ENCODE results near the gene FBP1.

Gene FBP1

DNA sequence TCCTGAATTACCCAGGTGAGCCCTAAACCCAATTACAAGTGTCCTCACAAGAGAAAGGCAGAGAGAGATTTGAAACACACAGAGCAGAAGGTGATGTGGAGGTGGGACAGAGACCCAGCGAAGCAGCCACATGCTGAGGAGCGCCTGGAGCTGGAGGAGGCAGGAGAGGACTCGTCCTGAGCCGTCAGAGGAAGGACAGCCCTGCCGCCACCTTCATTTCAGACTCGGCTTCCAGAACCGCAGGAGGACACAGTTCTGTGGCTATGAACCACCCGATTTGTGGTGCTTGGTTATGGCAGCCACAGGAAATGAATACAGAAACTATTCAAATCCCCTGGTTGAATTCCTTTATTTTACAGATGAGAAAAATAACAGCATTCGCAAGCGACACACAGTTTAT is 16.4 kb upstream of the FBP1 start:
- peak in 1 of 5 donors; percentile 8 for DNase-seq

- DNase-seq, result no peak
These were observed 15.0 kb upstream of the FBP1 start for GRCh38 chr9:94654165-94654894.

DNA sequence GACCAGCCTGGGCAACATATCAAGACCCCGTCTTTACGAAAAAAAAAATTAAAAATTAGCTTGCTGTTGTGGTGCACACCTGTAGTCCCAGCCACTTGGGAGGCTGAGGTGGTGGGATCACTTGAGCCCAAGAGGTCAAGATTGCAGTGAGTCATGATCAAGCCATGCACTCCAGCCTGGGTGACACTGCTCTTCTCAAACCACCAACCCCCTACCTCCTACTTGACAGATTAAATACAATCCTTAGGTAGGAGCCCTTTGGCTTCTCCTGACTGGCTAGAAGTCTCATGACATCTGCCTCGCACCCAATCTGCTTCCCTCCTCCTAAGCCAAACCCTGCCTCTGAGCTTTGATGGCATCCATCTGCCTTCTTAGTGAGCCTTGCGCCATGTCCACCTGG is 11.6 kb upstream of the FBP1 start:
- DNase-seq, result no peak

DNA sequence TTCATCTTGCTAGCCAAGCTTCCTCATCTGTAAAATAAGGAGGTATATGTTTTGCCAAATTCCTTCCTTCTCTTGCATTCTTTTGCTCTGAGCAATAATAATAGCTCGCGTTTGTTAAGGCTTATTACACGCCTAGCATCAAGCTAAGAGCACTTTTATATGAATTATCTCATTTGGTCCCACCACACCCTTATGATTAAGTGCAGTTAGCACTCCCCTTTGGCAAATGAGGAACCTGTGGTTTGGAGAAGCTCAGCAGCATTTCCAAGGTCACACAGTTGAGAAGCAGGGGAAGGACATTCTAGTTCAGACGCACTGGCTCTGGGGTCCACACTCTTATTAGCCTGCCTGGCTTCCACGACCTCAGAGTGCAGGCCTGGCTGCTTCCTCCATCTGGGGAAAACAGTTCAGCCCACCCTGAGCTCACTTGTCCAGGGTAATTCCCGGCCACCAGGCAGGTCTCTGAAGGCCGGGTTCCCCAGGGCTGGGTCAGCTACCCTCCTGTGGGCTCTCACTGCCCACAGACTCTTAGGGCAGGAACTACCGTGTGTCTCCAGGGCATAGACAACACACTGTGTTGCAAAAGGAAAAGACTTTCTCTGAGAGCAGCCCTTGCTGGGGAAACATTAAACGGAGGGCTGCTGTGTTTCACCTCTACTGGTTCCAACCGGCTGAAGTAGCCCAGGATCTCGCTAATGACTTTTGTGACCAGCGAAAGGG is 9.9 kb upstream of the FBP1 start:
- no peak for DNase-seq

DNA sequence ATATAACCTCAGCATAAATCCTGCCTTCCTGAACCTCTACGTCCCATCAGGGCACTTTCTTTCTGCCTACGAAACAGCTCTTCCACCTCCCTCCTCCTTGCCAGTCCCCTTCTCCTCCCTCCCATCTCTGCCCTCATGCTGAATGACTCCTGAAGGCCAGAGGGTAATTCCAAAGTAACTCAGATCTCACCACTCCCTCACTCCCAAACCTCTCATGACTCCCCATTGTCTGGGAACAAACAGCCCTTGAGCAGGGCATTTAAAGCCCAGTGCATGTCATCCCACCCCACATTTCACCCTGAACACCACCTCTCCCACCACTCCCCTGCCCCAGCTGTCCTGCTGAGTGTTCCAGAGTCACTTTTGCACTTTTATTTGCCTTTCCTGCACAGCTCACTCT is 8.9 kb upstream of the FBP1 start:
- no peak for DNase-seq

GRCh38 chr9:94645901-94646300 is 6.6 kb upstream of the FBP1 start:
- DNase-seq, result no peak

DNA sequence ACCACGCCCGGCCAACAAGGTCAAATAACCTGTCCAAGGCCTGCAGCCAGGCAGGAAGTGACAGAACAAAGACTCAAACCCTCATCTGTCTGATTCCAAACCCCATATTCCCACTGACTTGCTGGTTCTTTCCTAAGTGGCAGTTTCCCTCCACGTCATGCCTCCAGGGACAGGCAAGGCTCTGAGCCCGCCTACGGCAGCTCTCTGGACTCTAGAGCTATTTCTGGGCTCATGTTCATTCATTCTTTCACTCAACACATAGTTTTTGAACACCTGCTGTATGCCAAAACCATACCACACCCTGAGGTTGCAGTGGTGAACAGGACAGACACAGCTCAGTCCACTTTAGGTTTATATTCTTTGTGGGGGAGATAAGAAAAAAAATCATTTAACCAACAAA is 5.2 kb upstream of the FBP1 start:
- no peak for DNase-seq

- no peak for DNase-seq
These were observed 4.4 kb upstream of the FBP1 start for GRCh38 chr9:94643741-94644140.

DNA sequence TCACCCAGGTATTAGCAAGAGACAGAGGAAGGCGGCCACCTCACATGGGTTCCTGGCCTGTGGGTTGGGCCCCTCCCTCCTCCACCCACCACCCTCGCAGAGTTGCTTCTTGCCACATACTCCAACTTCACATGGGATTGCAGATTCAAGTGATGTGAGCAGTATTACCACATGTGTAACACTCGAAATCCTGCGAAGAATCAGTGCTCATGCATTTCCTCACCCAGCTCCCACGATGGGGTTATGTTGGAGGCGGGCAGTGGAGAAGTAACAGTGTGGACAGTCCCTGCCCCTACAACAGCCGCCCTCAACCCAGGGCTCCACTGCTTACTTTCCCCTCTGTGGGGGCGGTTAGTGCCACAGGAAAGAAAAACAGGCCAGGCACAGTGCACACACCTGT is 3.9 kb upstream of the FBP1 start:
- no peak for DNase-seq

GRCh38 chr9:94642501-94642900 is 3.2 kb upstream of the FBP1 start:
- DNase-seq, result no peak

- no peak for DNase-seq
These were observed 670 bp upstream of the FBP1 start for GRCh38 chr9:94639999-94640376.

DNA sequence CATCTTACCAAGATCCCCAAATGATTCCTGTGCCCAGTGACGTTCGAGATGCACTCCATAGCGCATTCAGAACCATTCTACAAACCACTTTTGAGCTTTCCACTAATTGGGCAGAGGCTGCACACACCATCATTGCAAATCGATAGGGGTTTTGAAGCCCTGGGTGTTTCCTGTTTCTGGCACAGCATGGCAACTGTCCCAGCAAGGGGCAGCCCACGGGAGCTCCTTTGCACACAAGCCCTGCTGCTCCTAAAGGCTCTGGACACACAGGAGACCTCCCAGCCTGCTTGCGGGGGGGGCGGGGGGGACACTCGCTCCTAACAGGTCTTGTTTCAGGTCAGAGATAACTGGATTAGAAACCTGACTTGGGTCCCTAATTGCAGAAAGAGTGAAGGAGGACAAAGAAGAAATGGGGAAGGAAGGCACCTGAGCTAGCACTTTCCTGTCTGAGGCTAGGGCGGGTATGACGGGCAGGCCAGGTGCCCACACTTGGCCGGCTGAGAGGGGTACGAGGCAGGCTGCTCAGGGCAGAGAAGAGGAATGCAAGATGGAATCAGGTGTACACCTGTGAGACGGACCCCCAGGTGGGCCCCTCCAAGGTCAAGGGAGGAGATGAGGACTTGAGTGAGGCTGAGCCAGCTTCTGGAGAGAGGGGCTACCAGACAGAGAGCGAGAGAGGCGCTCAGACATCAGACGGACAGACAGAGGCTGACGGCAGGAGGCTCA is 820 bp downstream of the FBP1 start:
- no peak for DNase-seq

DNA sequence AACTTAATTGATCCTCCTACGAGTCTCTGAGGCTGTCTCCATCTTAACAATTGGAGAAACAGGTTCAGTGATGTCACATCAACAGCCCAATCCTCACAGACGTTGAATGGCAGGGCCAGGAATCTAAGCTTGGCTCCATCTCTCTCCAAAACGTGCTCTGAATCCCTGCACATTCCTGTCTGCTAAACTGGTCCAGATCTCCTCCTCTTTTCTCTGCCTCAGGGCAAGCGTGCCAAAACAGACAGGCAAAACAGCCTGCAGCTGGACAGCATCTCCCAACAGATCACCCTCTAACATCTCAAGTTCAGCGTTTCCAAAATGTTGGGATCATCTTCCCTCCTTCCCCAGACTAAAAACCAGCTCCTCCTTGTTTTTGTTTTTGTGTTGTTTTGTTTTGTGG is 6.6 kb downstream of the FBP1 start:
- no peak for DNase-seq

DNA sequence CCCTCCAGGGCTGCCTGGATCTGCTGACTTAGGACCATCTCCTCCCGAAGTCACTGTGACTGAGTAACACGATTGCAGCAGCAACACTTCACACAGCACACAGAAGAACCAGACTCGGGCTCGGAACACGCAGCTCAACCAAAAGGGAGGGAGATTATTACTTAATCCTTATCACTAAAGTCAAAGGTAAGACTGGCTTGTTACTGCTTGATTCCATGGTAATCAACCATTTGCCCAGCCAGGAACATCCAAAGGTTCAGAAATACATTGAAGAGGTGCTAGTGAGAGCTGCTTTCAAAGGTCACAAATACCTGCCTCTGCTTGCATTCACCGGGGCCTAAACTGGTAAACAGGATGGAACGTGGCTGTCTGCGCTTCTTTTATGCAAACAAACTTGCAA is 7.7 kb downstream of the FBP1 start:
- no peak for DNase-seq

GRCh38 chr9:94630833-94631232 is 8.5 kb downstream of the FBP1 start:
- DNase-seq, result no peak

GRCh38 chr9:94630281-94630680 is 9.0 kb downstream of the FBP1 start:
- DNase-seq, result no peak

DNA sequence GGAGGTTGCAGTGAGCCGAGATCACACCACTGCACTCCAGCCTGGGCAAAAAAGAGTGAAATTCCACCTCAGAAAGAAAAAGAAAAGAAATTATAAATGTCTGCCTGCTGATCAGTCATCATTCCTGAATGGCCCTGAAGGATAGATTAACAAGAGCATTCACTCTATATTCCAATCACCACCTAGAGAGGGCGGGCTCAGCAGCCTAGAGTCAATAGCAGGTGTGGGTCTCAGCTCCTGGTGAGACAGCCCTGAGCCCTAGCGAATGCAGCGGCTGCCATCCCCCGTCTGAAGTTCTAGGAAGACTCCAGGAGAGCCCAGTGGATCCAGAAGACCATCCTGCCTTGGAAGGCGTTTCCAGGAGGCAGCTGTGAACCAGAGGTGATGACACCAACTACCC is 12.0 kb downstream of the FBP1 start:
- no peak for DNase-seq

GRCh38 chr9:94625835-94626234 is 13.5 kb downstream of the FBP1 start:
- no peak for DNase-seq

GRCh38 chr9:94624629-94625028 is 14.7 kb downstream of the FBP1 start:
- DNase-seq, result no peak

- DNase-seq, result no peak
These were observed 16.1 kb downstream of the FBP1 start for GRCh38 chr9:94623253-94623652.

DNA sequence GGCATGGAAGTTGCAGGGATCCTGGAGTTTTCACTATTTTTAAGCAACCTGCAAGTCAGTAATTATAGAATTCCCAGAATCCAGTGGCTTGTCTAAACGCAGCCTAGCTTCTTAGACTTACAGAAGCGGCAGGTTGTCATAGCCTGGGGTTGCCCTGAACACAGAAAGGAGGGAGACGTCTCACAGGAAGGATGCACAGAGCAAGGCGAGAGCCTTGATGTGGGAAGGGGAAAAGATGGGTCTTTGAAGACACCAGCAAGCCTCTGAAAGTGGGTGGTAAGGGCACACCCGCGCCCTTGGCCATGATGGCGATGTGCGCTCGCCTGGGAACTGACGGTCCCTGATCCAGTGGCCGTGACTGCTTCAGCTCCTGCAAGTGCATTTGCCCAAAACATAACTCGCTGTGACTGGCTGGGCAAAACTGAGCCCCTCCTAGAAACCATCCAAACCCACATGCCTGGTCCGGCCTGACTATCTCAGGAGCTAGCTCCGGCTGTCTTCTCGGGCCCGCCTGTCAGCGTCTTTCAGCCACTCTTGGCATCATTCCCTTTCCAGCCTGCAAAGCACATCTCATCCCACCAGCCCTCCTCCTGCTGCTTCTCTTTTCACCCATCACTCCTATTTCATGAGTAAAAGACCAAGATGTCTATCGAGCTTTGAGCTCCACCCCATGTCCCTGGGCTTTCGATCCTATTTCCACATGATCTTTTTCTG is 17.1 kb downstream of the FBP1 start:
- DNase-seq, result no peak

GRCh38 chr9:94619026-94619425 is 20.3 kb downstream of the FBP1 start:
- no peak for DNase-seq

- DNase-seq, result no peak
These were observed 26.3 kb downstream of the FBP1 start for GRCh38 chr9:94613003-94613402.
